Measurements from ENCODE around the gene MYO1E. TPM values are rescaled to one million over a fixed set of nuclear protein-coding genes. Genes with fewer than 3 reads are reported as not detected.

Gene MYO1E
- total RNA-seq, 1 donor, result 336 TPM

DNA sequence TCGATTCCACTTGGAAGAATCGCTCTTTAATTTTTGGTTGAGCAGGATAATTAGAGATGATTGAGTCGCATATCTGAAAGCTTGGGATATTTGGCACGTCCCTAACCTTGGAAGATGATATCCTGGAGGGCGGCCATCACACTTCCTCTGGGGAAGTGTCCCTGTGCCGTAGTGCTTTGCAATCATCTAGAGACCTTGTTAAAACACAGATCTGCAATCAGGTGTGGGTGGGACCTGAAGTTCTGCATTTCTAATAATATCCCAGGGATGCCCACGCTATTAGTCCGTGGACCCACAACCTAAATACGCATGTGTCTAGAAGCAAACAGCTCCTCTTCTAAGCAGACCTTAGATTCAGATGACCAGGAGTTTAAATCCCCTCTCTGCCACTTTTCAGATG, 20.5 kb downstream of the MYO1E start:
- DNase-seq (ENCODE audit: insufficient read length, low spot score, missing footprints), result no peak
- Histone ChIP-seq H4K20me1 (ENCODE audit: insufficient read depth, low read length) (peaks cover 25% of the 10 kb centered on the region), H3K4me2 (ENCODE audit: insufficient read depth, low read length) (no peak overlapping the region), H3K27ac (ENCODE audit: low read depth, low read length) (no peak overlapping the region), H3K9me3 (ENCODE audit: low read depth, low read length) (no peaks in the 10 kb centered on the region), H3K27me3 (ENCODE audit: insufficient read depth, low read length) (no peaks in the 10 kb centered on the region), H3K36me3 (ENCODE audit: insufficient read depth, low read length) (no peaks in the 10 kb centered on the region), H3K4me1 (ENCODE audit: insufficient read depth, low read length) (peaks cover 20% of the 10 kb centered on the region), H2AFZ (ENCODE audit: low read length) (no peak overlapping the region), H3K79me2 (ENCODE audit: insufficient read depth, low read length) (peaks cover 94% of the 10 kb centered on the region), H3K4me3 (ENCODE audit: insufficient read depth, low read length) (no peak overlapping the region)
- TF ChIP-seq, protein P1, sequence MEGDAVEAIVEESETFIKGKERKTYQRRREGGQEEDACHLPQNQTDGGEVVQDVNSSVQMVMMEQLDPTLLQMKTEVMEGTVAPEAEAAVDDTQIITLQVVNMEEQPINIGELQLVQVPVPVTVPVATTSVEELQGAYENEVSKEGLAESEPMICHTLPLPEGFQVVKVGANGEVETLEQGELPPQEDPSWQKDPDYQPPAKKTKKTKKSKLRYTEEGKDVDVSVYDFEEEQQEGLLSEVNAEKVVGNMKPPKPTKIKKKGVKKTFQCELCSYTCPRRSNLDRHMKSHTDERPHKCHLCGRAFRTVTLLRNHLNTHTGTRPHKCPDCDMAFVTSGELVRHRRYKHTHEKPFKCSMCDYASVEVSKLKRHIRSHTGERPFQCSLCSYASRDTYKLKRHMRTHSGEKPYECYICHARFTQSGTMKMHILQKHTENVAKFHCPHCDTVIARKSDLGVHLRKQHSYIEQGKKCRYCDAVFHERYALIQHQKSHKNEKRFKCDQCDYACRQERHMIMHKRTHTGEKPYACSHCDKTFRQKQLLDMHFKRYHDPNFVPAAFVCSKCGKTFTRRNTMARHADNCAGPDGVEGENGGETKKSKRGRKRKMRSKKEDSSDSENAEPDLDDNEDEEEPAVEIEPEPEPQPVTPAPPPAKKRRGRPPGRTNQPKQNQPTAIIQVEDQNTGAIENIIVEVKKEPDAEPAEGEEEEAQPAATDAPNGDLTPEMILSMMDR (IDR thresholded peaks at IDR 0.05; ENCODE audit: extremely low read depth, low read depth, low read length), result no peak

DNA sequence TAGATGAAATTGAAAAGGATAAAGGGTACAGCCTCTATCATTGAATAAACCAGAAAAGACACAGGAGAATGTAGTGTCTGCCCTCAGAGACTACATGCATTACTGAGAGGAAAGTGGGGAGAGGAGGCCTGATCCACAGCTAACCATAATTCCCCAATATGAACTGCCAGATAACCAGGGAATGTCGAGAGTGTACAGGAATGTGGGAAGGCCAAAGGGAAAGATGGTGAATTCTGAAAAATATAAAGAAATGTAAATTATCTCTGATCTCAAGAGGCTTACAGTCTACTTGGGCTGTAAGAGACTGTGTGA, 22.3 kb downstream of the MYO1E start:
- Histone ChIP-seq H3K79me2 (ENCODE audit: insufficient read depth, low read length) (peaks cover 94% of the 10 kb centered on the region), H3K27ac (ENCODE audit: low read depth, low read length) (peak overlapping the region; percentile 76), H2AFZ (ENCODE audit: low read length) (no peak overlapping the region), H3K4me2 (ENCODE audit: insufficient read depth, low read length) (peak overlapping the region; percentile 58), H3K36me3 (ENCODE audit: insufficient read depth, low read length) (no peaks in the 10 kb centered on the region), H4K20me1 (ENCODE audit: insufficient read depth, low read length) (peaks cover 15% of the 10 kb centered on the region), H3K4me1 (ENCODE audit: insufficient read depth, low read length) (peaks cover 25% of the 10 kb centered on the region), H3K9me3 (ENCODE audit: low read depth, low read length) (no peaks in the 10 kb centered on the region), H3K27me3 (ENCODE audit: insufficient read depth, low read length) (no peaks in the 10 kb centered on the region), H3K4me3 (ENCODE audit: insufficient read depth, low read length) (no peak overlapping the region)
- no peak for DNase-seq (ENCODE audit: insufficient read length, low spot score, missing footprints)
- TF ChIP-seq, protein P1 (IDR thresholded peaks at IDR 0.05; ENCODE audit: extremely low read depth, low read depth, low read length), result no peak

DNA sequence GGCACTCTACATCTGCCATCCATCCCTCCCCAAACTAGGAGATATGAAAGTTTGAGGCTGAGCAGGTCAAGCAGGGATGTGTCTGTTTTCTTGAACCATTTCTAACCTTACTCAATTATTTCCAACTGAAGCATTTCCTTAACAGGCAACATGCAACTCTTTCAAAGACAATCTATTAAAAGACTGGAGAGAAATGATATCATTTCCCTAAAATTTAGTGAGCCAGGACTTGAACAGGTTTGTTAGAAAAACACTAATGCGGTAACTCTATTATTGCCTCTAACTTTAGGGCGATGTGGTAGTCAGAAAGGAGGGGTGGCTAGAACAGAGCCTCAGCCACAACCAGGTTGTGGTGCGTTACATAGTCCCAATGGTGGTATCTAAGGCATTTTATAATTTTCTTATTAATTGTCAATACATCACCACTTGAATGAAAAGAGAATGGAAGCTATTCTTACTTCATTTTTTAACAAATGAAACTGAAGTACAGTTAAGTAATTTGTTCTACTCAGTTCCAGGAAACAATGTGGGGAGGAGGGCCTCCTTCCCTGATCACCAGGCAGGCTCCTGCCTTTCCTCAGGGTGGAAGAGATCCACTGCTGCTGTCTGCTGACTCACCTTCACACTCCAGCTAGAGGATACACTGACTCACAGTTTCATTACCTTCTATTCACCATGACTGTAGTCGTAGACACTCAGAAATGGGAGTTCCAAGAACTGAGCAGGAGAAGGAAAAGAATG, 22.8 kb downstream of the MYO1E start:
- Histone ChIP-seq H3K36me3 (ENCODE audit: insufficient read depth, low read length) (no peaks in the 10 kb centered on the region), H4K20me1 (ENCODE audit: insufficient read depth, low read length) (peaks cover 13% of the 10 kb centered on the region), H3K9me3 (ENCODE audit: low read depth, low read length) (no peaks in the 10 kb centered on the region), H3K27ac (ENCODE audit: low read depth, low read length) (peak overlapping the region; percentile 76), H3K4me3 (ENCODE audit: insufficient read depth, low read length) (no peak overlapping the region), H3K27me3 (ENCODE audit: insufficient read depth, low read length) (no peaks in the 10 kb centered on the region), H3K4me2 (ENCODE audit: insufficient read depth, low read length) (peak overlapping the region; percentile 58), H2AFZ (ENCODE audit: low read length) (no peak overlapping the region), H3K79me2 (ENCODE audit: insufficient read depth, low read length) (peaks cover 94% of the 10 kb centered on the region), H3K4me1 (ENCODE audit: insufficient read depth, low read length) (peaks cover 25% of the 10 kb centered on the region)
- peak; percentile 95 for DNase-seq (ENCODE audit: insufficient read length, low spot score, missing footprints)
- TF ChIP-seq, protein P1 (IDR thresholded peaks at IDR 0.05; ENCODE audit: extremely low read depth, low read depth, low read length), result no peak

DNA sequence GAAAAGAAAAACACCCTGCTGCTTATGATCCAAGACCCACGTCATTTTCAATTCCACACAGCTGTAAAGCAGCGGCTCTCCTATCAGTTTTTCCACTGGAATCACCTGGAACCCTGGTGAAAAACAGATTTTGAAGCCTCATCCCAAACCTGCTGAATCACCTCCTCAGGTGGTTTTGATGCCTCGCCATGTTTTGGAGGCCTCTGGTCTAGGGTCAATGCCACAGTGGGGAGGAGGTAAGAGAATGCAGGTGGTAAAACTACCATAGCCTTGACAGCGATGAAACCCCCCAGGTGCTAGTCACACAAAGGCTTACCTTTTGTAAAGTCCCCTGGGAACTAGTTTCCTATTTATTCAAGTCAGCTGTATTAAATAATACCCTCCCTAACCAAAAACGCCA, 24.8 kb downstream of the MYO1E start:
- no peak for DNase-seq (ENCODE audit: insufficient read length, low spot score, missing footprints)
- Histone ChIP-seq H3K79me2 (ENCODE audit: insufficient read depth, low read length) (peaks cover 95% of the 10 kb centered on the region), H3K27me3 (ENCODE audit: insufficient read depth, low read length) (no peaks in the 10 kb centered on the region), H4K20me1 (ENCODE audit: insufficient read depth, low read length) (peaks cover 6% of the 10 kb centered on the region), H3K4me2 (ENCODE audit: insufficient read depth, low read length) (no peak overlapping the region), H3K27ac (ENCODE audit: low read depth, low read length) (no peak overlapping the region), H3K4me3 (ENCODE audit: insufficient read depth, low read length) (no peak overlapping the region), H2AFZ (ENCODE audit: low read length) (no peak overlapping the region), H3K36me3 (ENCODE audit: insufficient read depth, low read length) (no peaks in the 10 kb centered on the region), H3K9me3 (ENCODE audit: low read depth, low read length) (no peaks in the 10 kb centered on the region), H3K4me1 (ENCODE audit: insufficient read depth, low read length) (peaks cover 25% of the 10 kb centered on the region)
- TF ChIP-seq, protein P1 (IDR thresholded peaks at IDR 0.05; ENCODE audit: extremely low read depth, low read depth, low read length), result no peak

Measured in osteoblast (primary cell).